K562 treated with DMSO at 1 percent for 48 hours (cell line): ENCODE results near the gene CCDC17. TPM values are rescaled to one million over a fixed set of nuclear protein-coding genes. Genes with fewer than 3 reads are reported as not detected.

Source experiments
- total RNA-seq: library from RNA; unstranded; fragments of 300-600 nt; gene quantifications from 2 replicates; pipeline ENCODE4 v1.2.3, GENCODE V29; 2022; ENCODE audit warnings: low replicate concordance; ENCODE audit errors: extremely low read depth

CCDC17 gene
- not detected in 2 replicates for total RNA-seq

DNA sequence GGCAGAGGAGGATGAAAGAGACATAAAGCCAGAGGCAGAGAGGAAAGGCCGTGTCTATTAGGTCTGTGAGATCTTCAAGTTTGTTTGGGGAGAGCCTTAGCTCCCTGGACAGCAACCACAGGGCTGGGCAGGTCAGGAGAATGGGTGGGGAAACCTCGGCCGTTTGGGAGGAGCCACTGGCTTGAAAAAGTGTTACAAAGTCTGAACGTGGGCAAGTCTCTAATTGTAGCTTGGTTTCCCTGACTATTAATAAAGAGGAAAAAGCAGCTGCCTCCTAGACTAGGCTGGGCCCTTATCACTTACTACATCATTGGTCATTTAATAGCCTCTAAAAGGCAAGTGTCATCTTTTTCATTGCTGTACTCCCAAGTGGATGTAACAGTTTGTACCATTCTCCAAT, at the start of gene CCDC17:
CCDC17 (minus strand) TSS at position 83 of the 400 bp plus-strand sequence. CDS start 145 bp downstream, outside the sequence.

GRCh38 chr1:45583666-45584350, 40.0 kb downstream of the CCDC17 start, which contains the start of gene NASP:
NASP (plus strand) TSS chr1:45584041; CDS start chr1:45584147, 106 bp downstream.

Other genes with a start within 250 kb of the CCDC17 start
- not detected in 2 replicates for gene TESK2, start 132.9 kb downstream of the CCDC17 start, total RNA-seq
- gene CCDC163, start 124.0 kb downstream of the CCDC17 start, total RNA-seq = not detected in 2 replicates
- gene MMACHC, start 123.8 kb downstream of the CCDC17 start, total RNA-seq = not detected in 2 replicates
- 660 and 1,271 TPM in 2 replicates for gene PRDX1, start 102.2 kb downstream of the CCDC17 start, total RNA-seq
- gene AKR1A1, start 73.2 kb downstream of the CCDC17 start, total RNA-seq = 594 TPM in 1 of 2 replicates, not detected in the other
- not detected in 2 replicates for gene NASP, start 40.0 kb downstream of the CCDC17 start, total RNA-seq
- gene GPBP1L1, start 62.5 kb upstream of the CCDC17 start, total RNA-seq = not detected in 2 replicates
- gene TMEM69, start 64.1 kb upstream of the CCDC17 start, total RNA-seq = not detected in 2 replicates
- not detected in 2 replicates for gene IPP, start 126.6 kb upstream of the CCDC17 start, total RNA-seq
- not detected in 2 replicates for gene MAST2, start 179.6 kb upstream of the CCDC17 start, total RNA-seq